DND-41 (cell line): Measurements from ENCODE around the gene OGDH.

Source experiments
- CTCF ChIP-seq: IDR thresholded peaks from 2 replicates; pipeline ENCODE4 v1.5.1; 2012; ENCODE audit warnings: borderline replicate concordance, low read length, moderate library complexity, mild to moderate bottlenecking; ENCODE audit not compliant: poor library complexity, severe bottlenecking; ENCODE audit errors: extremely low read depth
- EZH2 ChIP-seq: IDR thresholded peaks from 3 replicates; pipeline ENCODE4 v1.6.1; 2012; ENCODE audit warnings: borderline replicate concordance, low read depth, mild to moderate bottlenecking, moderate library complexity, low read length, inconsistent platforms; ENCODE audit not compliant: severe bottlenecking

GRCh38 chr7:44706788-44707557 lies 100.5 kb downstream of the OGDH start:
- TF ChIP-seq CTCF (no peak), EZH2 (no peak)
